ENCODE data around the gene CWC27.

DNA sequence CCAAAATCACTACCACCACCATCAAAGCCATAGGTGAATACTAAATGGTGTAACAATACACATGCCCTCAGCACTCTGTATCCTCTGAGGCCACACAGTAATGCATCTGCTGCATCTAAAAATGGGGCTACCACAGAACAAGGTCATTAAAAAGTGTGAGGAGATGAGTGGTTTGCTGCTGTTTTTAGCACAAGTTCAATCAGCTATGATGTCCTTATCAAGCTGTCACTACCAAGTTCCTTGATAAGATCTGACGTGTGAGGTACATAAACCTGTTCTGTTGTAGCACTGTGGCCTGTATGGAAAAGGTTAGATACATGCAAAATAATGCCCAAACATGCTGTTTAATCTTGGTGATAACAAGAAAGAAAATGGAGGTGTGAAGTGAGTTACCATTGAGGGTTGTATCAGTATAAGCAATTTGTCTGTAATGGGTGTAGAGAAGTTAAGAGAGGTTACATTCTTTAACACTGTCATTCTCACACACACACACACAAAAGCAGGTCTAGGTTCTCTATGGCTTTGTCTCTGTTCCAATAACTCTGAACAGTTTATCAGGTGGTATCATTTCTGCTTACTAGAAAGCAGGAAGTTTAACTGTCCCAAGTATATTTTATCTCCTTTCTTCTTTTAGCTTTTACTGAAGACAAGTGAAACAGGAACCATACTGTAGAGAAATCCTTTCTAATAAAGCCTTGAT, 252.9 kb downstream of the CWC27 start:
- TF ChIP-seq, protein P1, sequence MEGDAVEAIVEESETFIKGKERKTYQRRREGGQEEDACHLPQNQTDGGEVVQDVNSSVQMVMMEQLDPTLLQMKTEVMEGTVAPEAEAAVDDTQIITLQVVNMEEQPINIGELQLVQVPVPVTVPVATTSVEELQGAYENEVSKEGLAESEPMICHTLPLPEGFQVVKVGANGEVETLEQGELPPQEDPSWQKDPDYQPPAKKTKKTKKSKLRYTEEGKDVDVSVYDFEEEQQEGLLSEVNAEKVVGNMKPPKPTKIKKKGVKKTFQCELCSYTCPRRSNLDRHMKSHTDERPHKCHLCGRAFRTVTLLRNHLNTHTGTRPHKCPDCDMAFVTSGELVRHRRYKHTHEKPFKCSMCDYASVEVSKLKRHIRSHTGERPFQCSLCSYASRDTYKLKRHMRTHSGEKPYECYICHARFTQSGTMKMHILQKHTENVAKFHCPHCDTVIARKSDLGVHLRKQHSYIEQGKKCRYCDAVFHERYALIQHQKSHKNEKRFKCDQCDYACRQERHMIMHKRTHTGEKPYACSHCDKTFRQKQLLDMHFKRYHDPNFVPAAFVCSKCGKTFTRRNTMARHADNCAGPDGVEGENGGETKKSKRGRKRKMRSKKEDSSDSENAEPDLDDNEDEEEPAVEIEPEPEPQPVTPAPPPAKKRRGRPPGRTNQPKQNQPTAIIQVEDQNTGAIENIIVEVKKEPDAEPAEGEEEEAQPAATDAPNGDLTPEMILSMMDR (IDR thresholded peaks at IDR 0.05) = no peak
- no peak for TF ChIP-seq POLR2AphosphoS5 (IDR thresholded peaks at IDR 0.05)
- TF ChIP-seq POLR2A (IDR thresholded peaks at IDR 0.05) = no peak
- no peak for TF ChIP-seq EP300 (IDR thresholded peaks at IDR 0.05)

Data from gastroesophageal sphincter (tissue), 3 donors.